GM18951 (cell line): ENCODE results near the gene TCF7.

Experiments used
- POLR2A ChIP-seq: IDR thresholded peaks from 4 replicates; pipeline ENCODE4 v1.6.1; 2011; ENCODE audit warnings: mild to moderate bottlenecking; ENCODE audit not compliant: insufficient read length, insufficient read depth; ENCODE audit errors: extremely low read depth
- in situ Hi-C: fragments of 300-500 bp; cut with MboI; formaldehyde crosslinking; loops from one replicate; pipeline ENCODE4 v1.12.0; 2022; ENCODE audit warnings: low sequenced_read_pairs, mixed read lengths, inconsistent platforms; ENCODE audit not compliant: unreplicated experiment

Gene TCF7

DNA sequence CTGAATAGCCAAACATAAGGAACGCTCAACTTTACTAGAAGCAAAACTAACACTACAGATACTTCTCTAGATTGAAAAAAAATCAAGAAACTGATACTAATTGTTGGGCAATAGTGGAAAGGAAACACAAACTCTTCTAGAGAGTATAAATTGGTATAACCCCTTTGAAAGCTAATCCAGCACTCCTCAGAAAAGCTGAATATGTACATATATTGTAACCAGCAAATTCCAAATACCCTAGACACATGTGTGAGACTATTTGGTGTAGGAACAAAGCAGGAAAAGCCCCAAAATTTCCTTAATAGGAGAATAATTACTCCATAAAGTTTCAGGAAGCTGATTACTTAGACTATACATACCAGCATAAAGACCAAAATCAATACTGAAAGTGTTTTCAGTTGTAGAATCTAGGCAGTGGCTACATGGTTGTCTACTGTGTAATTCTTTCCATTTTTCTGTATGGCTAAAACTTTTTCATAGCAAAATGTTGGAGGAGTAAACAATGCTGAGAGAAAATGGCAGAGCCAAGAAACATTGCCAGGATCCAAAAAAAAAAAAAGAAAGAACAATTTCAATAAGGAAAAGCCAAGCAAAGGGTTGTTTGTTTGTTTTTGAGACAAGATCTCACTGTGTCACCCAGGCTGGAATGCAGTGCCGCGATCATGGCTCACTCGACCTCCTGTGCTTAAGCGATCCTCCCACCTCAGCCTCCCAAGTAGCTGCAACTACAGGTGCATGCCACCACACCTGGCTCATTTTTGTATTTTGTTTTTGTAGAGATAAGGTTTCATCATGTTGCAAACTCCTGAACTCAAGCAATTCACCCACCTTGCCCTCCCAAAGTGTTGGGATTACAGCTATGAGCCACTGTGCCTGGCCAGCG lies 47.3 kb downstream of the TCF7 start:
- in situ Hi-C loops: no loop called here
- TF ChIP-seq POLR2A: no peak

GRCh38 chr5:134162592-134162991 lies 48.1 kb downstream of the TCF7 start:
- in situ Hi-C loops: no loop called here
- TF ChIP-seq POLR2A: no peak

DNA sequence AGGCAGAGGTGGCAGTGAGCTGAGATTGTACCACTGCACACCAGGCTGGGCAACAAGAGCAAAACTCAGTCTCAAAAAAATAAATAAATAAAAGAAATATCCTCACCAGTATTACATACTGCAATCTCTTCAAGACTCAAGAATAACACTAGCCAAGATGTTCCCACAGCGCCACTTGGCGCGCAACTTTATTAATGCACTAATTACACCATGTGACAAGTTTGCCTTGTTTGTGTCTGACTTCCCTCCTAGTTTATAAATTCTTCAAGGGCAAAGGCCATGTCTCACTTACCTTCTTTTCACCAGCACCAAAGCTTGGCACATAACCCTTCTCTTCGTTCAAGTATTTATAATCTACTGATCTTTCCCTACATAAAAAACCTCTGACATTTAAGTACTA lies 57.5 kb downstream of the TCF7 start:
- TF ChIP-seq POLR2A: no peak
- in situ Hi-C loops: loop anchor here (10.0 kb wide), 1 partner anchor 413 kb away; no protein-coding TSS in a partner anchor

GRCh38 chr5:134174841-134175839 lies 60.7 kb downstream of the TCF7 start:
- in situ Hi-C loops: loop anchor here (10.0 kb wide), 1 partner anchor 410 kb away; no protein-coding TSS in a partner anchor
- TF ChIP-seq POLR2A: no peak

- in situ Hi-C loops: loop anchor here (10.0 kb wide), 1 partner anchor 409 kb away; no protein-coding TSS in a partner anchor
- TF ChIP-seq POLR2A: no peak
Observed at GRCh38 chr5:134175921-134176510, 61.5 kb downstream of the TCF7 start.

DNA sequence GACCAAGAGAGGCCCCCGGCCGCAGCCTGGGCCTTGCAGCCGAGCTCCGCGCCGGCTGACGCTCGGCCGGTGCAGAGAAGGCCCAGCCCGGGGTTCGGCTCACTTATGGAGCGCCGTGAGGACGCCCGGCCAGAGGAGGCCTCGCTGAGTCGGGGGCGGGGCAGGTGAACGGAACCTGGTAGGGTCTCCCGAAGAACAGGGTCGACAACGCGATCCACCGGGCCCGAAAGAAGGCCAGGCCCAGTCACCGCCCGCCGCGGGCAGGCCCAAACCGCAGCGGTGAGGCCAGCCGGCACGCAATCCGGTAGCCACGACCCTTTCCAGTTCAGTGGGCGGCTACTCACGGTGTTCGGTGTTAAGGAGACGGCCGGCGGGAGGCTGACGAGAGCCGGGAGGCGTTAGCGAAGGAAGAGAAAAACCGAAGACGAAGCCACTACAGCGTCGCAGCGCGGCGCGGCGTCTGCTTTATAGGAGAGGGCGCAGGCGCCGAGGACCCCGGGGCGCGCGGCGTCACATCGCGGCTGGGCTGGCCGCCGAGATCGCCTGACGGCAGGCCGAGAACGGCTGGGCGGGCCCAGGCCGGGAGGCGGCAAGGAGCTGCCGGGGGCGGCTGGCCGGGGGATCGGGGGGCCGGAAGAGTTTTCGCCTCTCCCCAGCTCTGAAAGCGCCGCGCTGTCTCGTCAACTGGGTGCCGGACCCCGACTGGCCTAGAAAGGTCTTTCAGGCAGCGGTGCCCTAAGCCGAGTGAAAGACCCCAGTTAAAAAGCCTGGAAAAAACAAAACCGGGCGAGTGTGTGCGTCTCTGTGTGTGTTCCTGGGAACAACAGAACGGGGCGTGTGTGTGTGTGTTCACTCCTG lies 62.3 kb downstream of the TCF7 start, which contains the start of gene SKP1:
Gene SKP1 (minus strand): TSS at position 440 of the 858 bp plus-strand sequence. CDS start 2,928 bp downstream, outside the sequence.
- TF ChIP-seq POLR2A: peak; percentile 99
- in situ Hi-C loops: loop anchor here (10.0 kb wide), 1 partner anchor 408 kb away; no protein-coding TSS in a partner anchor

DNA sequence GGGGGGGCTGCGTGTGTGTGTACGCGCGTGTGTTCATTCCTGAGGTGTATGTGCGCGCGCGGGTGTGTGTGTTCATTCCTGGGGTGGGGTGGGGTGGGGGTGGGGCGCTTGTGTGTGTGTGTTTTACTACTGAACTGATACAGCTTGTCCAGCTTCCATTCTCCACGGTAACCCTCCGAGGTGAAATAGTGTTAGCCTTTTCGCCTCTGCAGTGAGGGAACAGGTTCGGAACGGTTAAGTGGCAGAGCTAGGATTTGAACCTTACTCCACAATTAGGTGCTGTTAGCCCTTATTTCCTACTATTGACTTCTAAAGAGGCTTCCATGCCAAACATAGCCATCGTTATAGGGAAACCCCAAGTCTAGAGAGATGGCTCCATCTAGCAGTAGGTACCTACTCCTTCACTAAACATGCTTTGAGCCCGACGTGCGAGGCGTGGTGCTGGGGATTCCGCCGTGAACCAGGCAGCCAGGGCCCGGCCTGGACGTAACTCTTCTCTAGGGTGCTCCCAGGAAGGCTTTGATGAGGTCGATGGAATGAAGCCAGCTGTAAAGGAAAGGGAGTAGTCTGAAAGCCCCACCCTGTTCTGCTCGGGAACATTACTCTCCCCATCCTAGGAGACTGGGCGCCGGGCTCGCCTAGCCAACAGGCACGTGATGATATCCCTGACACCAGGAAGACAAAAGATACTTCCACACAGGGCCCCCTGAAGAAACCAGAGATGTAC lies 63.1 kb downstream of the TCF7 start:
- in situ Hi-C loops: loop anchor here (10.0 kb wide), 1 partner anchor 407 kb away; no protein-coding TSS in a partner anchor
- TF ChIP-seq POLR2A: no peak

DNA sequence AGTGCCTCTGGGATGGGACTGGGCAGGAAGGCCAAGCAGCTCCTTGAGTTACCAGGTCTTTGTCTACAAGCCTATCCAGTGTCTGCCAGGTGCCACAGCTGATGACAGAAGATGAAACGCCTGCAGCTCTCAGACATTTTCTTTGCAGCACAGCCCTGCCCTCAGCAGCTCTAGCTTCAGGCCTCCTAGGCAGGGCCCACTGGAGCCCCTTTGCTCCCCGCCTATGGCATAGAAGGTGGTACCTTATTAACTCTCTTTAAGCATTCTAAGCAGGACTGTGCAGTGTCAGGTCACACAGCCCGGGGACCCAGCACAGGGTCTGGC lies 63.6 kb downstream of the TCF7 start:
- in situ Hi-C loops: loop anchor here (10.0 kb wide), 1 partner anchor 407 kb away; no protein-coding TSS in a partner anchor
- no peak for TF ChIP-seq POLR2A

DNA sequence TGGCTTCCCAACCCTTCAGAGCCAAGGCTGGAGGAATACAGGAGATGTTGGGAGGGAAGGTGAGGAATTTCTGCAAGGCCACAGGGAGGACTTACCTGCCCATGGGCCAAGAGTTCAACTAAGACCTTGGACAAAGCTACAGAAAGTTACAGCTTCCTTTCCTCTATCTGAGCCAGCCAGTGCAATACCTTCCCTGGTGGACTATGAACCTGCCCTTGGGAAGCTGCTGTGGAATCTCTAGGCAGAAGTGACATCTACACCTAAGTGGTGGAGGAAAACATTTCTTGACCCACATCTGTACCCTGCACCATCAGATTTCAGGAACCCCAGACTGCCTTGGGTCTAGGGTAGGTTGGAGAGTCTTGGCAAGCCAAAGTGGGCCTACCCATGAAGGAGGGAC lies 69.0 kb downstream of the TCF7 start:
- in situ Hi-C loops: no loop called here
- no peak for TF ChIP-seq POLR2A

- in situ Hi-C loops: no loop called here
- TF ChIP-seq POLR2A: no peak
Observed at GRCh38 chr5:134184155-134185135, 70.0 kb downstream of the TCF7 start.
